Measurements from ENCODE around the gene ABLIM1.

Gene ABLIM1

DNA sequence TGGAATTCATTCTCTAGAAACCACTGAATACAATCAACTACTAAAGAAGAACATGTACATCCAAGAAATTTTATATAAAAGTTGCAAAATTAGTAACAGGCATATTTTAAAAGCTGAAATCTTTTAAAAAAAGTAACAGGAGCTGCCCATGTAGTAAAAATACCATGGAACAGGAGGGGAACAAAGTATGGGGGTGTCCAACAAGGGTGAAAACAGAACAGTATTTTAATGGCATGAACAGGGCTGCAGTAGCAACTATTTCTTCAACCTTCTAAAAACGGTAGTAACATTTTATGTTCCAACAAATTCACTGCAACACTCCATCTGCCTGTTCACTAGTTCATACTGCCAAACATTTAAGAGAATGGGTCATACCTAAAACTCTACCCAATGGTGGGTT, 77.0 kb downstream of the ABLIM1 start:
- no peak for DNase-seq (ENCODE audit: low spot score)

DNA sequence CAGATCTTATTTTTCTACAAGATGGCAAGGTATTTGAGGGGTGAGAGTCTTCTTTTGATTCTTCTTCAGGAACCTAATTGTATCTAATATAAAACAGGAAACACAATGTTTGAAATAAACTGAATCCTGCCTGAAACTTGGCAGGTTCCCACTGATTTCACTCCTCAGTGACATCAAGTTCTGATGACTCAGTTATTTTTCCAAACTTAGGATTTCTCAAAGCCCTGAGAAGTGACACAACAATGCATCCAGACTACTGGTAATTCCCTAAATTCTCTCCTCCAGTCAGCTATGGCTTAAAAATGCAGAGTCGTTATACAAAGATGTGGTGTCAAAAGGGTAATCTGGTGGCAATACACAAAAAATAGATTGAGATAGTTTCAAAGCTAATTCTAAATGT, 80.9 kb downstream of the ABLIM1 start:
- no peak for DNase-seq (ENCODE audit: low spot score)

DNA sequence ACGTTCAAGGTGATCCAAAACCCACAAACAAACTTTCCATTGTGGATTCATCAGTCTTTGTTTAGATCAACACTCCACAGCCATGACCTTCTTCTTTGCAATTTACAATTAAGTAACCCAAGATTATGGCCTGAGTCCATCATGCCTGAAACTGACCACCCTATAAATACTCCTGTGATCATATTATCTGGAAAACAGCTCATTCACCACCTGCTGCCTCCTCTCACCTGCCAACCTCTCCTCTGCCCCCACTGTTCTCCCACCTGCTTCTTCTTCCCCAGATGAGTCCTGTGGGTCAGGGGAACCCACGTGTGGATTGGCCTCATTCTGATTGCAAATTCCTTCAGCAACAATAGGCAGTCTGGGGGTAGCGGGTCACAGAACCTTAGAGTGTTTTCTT, 81.4 kb downstream of the ABLIM1 start:
- DNase-seq (ENCODE audit: low spot score) = no peak

DNA sequence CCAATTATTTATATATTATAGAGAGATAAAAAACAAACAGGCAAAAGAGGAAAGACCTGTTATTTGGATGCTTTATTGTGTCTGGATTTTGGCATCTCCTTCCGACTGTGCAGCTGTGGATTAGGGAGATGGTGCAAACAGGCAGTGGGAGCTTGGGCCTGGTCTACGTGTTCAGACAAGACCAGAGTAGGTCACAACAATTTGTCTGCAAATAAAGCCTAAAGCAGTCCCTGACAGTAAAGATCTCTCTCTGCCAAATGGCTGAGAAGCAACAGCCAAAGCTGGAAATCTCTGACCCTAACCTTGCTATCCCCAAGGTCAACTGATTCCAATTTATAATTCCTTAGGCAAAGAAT, 82.0 kb downstream of the ABLIM1 start:
- DNase-seq (ENCODE audit: low spot score) = no peak

DNA sequence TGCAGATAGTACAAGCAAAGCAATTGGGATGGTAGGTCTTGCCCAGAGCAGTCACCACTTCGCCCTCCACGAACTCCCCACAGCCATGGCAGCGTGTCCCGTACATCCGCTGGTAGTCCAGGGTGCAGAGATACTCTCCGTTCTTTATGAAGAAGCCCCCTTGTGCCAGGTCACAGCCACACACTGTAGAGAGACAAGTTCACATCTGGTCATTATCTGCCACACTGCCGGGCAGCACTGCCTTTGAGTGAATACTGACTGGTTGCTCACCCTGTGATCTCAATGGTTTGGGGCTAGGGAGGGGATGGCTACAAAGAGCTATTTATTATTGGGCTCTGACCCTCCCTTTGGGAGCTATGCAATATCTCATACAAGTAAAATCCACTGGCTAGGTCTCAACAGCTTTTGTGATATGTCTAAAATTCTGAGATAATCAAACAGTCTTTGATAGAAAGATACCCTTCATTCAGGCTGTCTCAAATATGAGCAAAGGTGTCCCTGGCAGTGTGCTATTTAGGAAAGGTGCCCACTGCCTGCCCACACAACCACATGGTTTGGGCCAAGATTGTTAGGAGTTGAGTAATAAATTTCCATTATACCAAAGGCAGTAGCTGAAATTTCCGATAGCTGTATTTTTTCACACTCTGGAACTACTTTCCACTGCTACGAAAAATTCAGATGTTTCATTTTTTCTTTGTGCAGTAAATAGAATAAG, 82.5 kb downstream of the ABLIM1 start:
- DNase-seq (ENCODE audit: low spot score) = no peak

DNA sequence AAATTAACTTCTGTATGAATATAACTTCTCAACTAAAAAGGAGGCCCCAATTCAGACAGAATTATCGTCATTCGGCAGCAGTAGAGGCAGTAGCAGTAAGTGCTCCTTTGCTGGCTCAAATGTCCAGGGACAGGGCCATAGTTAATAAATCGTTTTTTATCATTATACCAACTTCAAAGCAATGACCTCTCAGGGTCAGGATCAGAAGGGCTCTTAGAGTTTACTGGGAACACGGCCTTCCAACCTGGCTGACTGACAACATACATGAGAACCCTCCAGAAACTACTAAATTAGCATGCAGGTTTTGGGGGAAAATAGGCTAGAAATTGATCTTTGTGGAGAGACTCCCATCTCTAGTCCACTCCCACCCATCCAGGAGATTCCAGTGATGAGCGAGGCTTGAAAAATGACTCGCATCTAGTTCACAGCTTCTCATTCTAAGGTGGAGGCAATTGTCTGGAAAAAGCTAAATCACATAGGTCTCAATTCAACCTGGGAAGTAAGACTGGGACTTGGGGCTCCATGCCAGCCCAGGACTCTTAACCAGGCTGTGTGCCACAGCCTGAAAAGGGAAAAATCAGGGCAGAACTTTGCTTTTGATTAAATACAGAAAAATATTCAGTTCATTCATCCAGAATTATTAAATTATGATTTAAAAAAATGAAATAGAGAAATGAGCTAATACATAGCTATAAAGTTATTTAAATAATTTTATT, 84.6 kb downstream of the ABLIM1 start:
- no peak for DNase-seq (ENCODE audit: low spot score)

DNA sequence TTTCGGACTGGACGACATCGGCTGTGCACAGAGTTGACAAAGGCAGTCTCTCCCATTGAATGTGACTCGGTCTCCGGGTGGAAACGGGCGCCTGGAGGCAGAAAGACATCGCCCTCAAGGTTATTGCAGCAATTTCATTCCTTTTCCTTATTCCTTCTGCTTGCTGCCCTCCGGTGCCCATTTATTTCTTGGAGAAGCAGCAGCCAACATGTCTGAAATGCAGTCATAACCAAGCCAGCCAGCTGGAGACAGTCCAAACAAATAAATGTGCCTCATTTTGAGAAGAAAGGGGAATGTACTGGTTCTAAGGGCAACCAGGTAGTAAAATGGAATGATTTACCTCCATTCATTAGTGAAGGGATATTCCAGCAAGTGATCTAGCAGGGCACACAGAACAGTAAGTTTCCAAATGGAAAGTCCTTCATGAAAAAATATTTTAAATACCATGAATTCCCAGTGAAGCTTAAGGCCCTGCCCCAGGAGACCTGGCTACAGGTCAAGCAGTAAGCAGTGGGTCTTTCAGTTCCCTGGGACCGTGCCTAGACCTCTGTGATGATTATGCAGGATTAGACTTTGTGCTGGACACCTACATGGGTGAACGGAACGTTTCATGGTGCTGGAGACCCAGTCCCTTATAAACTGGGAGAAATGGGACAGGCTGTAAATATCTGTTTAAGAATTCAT, 86.6 kb downstream of the ABLIM1 start:
- DNase-seq (ENCODE audit: low spot score) = no peak

DNA sequence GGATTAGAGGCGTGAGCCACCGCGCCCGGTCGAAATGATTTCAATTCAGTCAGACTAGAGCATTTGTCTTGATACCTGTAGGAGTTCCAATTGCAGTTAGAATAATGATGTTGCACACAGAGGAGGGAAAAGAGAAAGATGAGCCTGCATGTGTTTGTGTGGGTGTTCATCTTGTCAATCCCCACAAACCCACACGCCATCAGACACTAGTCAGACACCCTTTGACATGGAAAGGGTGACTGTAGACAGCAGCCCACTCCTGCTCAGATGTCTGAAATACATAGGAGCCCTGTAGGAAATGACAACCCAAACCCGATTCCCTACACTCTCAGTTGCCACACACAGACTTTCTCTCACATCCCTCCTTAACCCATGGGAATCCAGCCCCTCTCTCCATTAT, 92.0 kb downstream of the ABLIM1 start:
- no peak for DNase-seq (ENCODE audit: low spot score)

DNA sequence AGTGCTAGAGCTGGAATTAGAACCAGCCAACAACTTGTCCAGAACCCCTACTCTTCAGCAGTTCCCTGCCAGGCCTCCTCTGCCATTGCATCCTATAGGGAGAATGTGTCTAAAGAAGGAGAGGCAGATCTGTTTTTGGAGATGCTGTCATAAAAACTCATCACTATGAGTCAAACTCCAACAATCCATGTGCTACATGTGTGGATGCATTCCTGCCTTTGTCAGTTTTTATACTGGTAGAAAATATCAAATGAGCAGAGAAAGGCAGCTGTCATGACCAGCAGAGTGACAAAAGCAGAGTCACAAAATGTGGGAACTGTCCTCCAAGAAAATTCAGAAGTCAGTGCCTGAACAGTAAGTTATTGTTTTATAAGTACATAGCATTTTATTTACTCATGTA, 93.0 kb downstream of the ABLIM1 start:
- no peak for DNase-seq (ENCODE audit: low spot score)

DNA sequence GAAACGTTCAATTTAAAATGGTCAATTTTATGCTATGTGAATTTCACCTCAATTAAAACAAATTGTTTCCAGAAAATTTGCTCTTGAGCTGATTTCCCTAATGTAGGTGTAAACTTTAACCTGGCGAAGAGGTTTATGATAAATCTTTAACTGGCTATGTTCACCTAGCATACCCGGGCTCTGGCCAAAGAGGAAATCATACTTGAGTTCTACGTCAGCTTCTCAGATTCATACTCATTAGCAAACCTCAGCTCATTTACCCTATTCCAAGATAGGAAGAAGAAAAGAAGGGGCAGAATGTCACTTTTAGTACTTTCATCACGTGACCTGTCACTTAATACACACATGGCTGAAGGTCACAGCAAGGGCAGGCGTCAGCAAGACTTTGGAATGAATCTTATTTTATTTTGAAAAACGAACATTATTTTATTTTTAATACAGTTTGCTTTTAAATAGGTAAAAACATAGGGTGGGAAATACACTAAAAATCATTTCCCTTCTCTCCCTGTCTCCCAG, 97.0 kb downstream of the ABLIM1 start:
- no peak for DNase-seq (ENCODE audit: low spot score)

DNA sequence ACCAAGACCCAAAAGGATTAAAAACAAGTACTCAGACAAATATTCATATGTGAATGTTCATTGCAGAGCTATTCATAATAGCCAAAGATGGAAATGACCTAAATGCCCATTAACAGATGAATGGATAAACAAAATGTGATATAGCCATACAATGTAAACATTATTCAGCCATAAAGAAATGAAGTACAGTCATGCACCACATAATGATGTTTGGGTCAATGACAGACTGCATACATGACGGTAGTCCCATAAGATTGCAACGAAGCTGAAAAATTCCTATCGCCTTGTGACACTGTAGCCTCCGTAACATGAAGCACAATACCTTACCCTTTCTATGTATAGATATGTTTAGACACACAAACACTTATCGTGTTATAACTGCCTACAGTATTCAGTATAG, 97.9 kb downstream of the ABLIM1 start:
- DNase-seq (ENCODE audit: low spot score) = no peak

DNA sequence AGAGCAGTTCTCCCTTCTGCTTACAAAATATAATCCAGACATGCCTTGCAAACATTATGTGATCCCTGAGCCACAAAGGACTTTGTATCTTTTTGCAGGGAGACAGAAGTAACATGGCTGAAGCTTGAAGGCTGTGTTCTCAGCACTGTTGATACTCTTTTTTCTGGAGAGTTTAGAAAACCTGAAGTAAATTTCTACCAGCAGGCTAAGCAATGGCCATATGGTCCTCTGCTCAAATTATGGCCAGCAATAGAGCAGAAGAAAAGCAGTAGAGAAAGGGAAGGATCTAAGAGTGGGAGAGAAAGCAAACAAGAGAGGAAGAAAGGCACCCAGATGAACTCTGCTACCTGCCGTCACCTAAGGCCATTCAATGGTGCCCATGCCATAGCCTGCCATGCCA, 98.4 kb downstream of the ABLIM1 start:
- DNase-seq (ENCODE audit: low spot score) = no peak

DNA sequence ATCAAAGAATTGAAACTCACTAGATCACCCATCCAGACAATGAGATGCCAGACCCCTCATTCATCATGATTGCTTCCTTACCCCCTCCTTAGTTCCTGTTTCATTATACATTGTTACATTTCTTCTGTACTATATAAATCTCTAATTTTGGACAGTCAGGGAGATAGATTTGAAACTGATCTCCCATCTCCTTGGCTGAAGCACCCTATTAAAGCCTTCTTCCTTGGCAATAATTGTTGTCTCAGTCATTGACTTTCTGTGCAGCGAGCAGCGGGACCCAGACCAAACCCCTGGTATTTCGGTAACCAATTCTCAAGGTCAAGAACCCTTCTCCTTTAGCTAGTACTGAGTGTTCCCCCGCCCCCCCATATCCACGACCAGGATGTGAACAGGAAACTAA, 100.2 kb downstream of the ABLIM1 start:
- no peak for DNase-seq (ENCODE audit: low spot score)

DNA sequence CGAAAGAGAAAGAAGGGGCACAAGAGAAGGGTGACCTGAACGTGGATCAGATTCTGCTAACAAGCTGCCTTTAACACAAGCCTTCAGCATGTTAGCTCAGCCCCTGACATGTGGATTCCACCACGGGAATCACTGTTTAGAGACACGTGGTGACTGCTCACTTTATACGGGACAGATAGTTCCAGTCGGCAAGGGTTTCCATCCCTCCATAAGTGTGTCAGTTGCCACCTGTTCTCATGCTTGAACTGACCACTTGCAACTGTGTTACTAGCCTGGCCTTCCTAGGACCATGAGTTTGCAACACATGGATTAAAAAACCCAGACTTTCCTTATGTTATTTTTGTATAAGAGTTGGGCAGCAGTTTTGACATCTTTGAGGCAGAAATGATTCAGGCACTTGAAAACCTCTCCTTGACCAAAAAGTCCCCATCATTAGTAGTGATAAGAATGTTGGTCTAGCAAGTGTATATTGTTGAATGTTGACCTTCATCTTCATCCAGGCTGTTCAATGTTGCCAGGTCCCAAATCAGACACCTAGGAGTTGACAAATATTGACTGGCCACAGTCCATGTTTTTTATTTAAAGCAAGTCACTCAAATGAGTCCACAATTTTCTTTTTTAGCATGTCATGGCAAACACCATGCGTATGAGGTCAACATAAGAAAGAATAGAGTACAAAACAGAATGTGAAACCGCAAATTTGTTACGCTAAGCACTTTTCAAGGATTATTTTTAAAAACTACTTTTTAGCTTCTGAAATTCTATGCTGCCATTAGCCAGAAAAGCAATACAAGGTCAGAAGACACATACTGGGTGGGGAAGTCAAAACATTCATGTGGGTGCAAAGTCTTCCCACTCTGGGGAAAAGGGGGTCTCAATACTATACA, 101.6 kb downstream of the ABLIM1 start:
- no peak for DNase-seq (ENCODE audit: low spot score)

DNA sequence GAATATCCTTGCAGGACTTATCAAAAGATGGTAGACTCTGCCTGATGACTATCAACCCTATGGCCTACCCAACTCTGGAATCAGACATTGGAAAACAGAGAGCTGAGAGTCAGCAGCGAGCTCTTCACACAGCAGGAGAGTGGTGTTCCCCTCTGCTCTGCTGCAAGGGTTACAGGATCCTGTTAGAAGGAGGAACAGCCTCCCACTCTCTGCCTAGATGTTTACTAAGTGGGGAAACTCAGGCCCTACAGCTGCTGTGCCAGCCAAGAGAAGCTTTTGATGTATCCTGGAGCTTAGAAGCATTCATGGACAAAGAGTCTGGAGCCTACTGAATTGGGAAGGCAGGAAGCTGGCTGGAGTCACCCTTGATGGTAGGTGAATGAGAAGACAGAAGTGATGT, 104.6 kb downstream of the ABLIM1 start:
- no peak for DNase-seq (ENCODE audit: low spot score)

DNA sequence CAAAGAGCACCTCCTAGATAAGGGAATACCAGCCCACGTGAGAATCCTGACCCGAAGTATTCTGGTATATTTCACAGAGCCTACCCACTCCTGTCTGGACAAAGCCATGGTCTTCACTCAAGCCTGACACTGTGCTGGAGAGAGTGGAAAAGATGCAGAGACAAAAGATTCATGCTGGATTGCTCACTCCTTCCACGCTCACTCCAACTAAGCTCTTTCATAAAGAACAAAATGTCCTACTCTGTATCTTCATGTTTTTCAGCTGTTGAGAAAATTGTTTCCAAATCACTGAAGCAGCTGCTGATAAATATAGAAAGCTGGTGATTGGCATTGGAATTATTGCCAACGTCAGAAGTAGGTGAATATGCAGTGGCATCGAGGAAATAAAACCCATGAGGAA, 106.0 kb downstream of the ABLIM1 start:
- DNase-seq (ENCODE audit: low spot score) = no peak

DNA sequence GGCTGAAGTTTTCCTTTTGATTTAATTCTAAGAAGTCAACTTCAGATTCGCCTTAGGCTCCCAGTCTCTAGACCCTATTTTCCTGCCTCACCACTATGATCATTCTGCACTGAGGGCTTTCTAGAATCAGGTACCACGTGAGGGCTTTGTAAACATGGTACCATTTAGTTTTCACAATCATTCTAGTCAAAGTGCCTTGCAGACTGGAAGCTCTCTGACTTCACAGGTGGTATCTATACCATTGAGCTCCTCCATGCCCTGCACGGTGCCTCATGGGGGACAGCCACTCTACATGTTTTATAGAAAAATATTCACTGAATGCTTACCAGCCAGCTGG, 106.5 kb downstream of the ABLIM1 start:
- no peak for DNase-seq (ENCODE audit: low spot score)

DNA sequence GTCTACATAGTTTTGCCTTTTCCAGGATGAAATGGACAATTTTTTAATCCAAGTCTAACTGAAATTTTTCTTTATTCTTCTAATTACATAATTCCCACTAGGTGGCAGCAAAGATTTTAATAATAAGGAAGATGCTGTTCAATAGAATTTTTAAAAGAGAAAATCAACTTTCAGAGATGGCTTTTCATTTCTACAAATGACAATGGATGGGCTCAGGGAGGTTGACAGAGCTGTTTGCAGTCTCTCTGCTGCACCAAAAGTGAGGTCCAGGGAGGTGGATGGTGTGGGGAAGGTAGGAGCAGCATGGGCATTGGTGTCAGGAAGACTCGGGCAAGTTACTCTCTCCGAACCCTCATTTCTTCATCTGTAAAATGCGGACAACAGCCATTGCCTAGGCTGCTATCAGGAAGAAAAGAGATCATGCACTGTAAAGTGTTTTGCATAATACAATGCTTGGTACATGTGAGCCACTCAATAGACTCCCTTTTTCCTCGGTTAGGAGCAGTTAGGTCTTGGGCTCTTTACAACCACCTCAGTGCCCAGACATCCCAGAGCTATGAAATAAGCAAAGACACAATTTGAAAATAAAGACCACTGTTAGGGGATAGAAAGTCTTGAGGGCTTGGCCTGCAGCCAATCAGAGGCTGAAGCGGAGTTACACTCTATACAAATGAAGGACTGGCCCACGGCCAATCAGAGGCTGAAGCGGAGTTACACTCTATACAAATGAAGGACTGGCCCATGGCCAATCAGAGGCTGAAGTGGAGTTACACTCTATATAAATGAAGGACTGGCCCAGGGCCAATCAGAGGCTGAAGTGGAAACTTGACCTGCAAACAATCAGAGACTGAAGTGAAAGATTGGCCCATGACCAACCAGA, 107.1 kb downstream of the ABLIM1 start:
- peak; percentile 61 for DNase-seq (ENCODE audit: low spot score)

DNA sequence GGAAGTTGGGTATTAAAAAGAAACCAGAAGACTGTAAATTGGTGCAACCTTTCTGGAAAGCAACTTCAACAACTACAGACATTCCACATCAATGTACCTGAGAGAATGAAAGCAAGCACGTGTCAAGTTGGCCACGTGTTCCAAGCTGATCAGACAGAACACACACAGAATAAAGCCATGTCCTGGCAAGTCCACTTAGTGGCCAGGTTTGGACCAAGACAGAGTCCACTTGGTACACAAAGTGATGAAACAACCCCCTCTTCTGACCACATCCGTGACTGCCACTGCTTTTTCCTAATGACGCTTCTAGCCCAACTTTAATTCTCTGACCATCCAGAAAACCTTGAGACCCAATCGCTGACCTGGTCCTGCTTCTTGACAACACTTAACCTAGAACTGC, 109.4 kb downstream of the ABLIM1 start:
- peak; percentile 36 for DNase-seq (ENCODE audit: low spot score)

DNA sequence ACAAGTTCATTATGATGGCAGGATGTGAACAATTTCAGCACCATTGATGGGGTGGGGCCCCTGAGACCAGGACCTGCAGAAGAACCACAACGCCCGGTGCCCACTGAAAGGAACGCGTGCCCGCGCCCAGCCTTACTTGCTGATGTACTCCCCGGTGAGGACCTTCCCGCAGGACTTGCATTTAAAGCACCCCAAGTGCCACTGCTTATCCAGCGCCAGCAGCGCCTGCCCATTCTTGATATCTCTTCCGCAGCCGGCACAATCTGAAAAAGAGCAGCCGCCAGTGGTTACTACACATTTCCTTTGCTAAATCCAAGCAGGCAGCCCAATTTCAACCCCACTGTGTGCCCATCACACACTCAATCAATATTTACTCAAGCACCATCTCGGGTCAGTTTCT, 110.6 kb downstream of the ABLIM1 start:
- DNase-seq (ENCODE audit: low spot score) = no peak

DNA sequence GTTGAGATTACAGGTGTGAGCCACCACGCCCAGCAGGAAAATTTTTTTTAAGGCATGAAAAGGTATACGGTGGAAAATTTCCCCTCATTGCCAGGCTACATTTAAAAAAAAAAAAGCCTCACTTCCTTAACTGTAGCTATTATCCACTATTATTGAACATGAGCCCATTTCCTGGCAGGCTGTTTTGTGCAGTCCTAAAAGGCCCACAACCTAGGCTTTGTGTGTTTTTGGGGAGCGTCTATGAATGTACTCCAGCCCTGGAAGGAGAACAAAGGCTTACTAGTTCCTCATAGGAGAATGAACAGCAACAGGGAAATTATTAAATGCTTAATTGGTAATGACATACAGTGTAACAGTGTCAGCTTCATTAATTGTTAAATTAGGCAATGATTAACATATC, 111.0 kb downstream of the ABLIM1 start:
- no peak for DNase-seq (ENCODE audit: low spot score)
